HEK293 (cell line): ENCODE results near the gene KIFC1.
A peak's percentile ranks its signal among the peaks of the same experiment; 100 is the strongest.

Experiments
- CTCF ChIA-PET: fragments of 350-600 bp; formaldehyde crosslinking; extraction: SDS; loops from one replicate; lab custom pipeline; 2021; ENCODE audit warnings: antibody characterized with exemption; lab: Yijun Ruan, JAX
- POLR2A ChIA-PET: fragments of 300-600 bp; formaldehyde crosslinking; extraction: SDS; loops from one replicate; lab custom pipeline; 2020; ENCODE audit warnings: antibody characterized with exemption, inconsistent platforms; lab: Yijun Ruan, JAX
- H3K27ac ChIP-seq: fragments of 200-500 bp; sonication (Bioruptor generic); 2 replicates; pipeline ENCODE4 v1.5.1; 2014; ENCODE audit warnings: low read depth, low read length, control low read depth, inconsistent platforms; ENCODE audit errors: extremely low read depth
- H3K36me3 ChIP-seq, 2 experiments: fragments of 200-500 bp in 1 of 2; sonication (Bioruptor generic) in 1 of 2; 1 replicate in 1 of 2; 2 replicates in 1 of 2; pipeline ENCODE4 v1.5.1; 2014 to 2017; ENCODE audit warnings: inconsistent platforms in 2 of 2, low read length in 2 of 2; ENCODE audit not compliant: control insufficient read depth in 2 of 2, insufficient read depth in 1 of 2
- H3K4me1 ChIP-seq: fragments of 200-500 bp; sonication (Bioruptor generic); 2 replicates; pipeline ENCODE4 v1.5.1; 2014; ENCODE audit warnings: mild to moderate bottlenecking, low read length, inconsistent platforms; ENCODE audit not compliant: control insufficient read depth, insufficient read depth
- H3K4me3 ChIP-seq: 2 replicates; pipeline ENCODE4 v1.5.1; 2011; ENCODE audit warnings: low read depth, mild to moderate bottlenecking, control low read depth, low read length, moderate library complexity
- H3K9me3 ChIP-seq: fragments of 200-500 bp; sonication (Bioruptor generic); 2 replicates; pipeline ENCODE4 v1.5.1; 2014; ENCODE audit warnings: low read depth, low read length, inconsistent platforms; ENCODE audit not compliant: control insufficient read depth, insufficient read depth
- BCL11A ChIP-seq: fragments of 450-650 bp; formaldehyde crosslinking; IDR thresholded peaks from 2 replicates; pipeline ENCODE4 v1.5.1; 2016; ENCODE audit warnings: low read depth, missing biosample characterization, missing genetic modification characterization
- CTCF ChIP-seq: fragments of 450-650 bp; formaldehyde crosslinking; IDR thresholded peaks from 2 replicates; pipeline ENCODE4 v1.5.1; 2016; ENCODE audit warnings: missing biosample characterization, missing genetic modification characterization
- ELK4 ChIP-seq: IDR thresholded peaks from 2 replicates; pipeline ENCODE4 v1.6.1; 2011; ENCODE audit warnings: mild to moderate bottlenecking, low read depth, low read length, borderline replicate concordance
- GFI1B ChIP-seq: fragments of 450-650 bp; formaldehyde crosslinking; IDR thresholded peaks from 2 replicates; pipeline ENCODE4 v1.5.1; 2016; ENCODE audit warnings: missing biosample characterization, missing genetic modification characterization
- OSR2 ChIP-seq: fragments of 450-650 bp; formaldehyde crosslinking; IDR thresholded peaks from 2 replicates; pipeline ENCODE4 v1.5.1; 2016; ENCODE audit warnings: missing biosample characterization, missing genetic modification characterization
- TRIM28 ChIP-seq: IDR thresholded peaks from 2 replicates; pipeline ENCODE4 v1.6.1; 2011; ENCODE audit warnings: low read length, control low read depth, borderline replicate concordance
- YY1 ChIP-seq: fragments of 450-650 bp; formaldehyde crosslinking; IDR thresholded peaks from 2 replicates; pipeline ENCODE4 v1.5.1; 2018; ENCODE audit warnings: missing biosample characterization, missing genetic modification characterization
- ZBTB20 ChIP-seq: fragments of 450-650 bp; formaldehyde crosslinking; IDR thresholded peaks from 2 replicates; pipeline ENCODE4 v1.5.1; 2016; ENCODE audit warnings: missing biosample characterization, missing genetic modification characterization
- ZBTB21 ChIP-seq: fragments of 450-650 bp; formaldehyde crosslinking; IDR thresholded peaks from 2 replicates; pipeline ENCODE4 v1.5.1; 2017; ENCODE audit warnings: missing biosample characterization, missing genetic modification characterization
- ZBTB48 ChIP-seq: fragments of 450-650 bp; formaldehyde crosslinking; IDR thresholded peaks from 2 replicates; pipeline ENCODE4 v1.5.1; 2016; ENCODE audit warnings: missing biosample characterization, missing genetic modification characterization
- ZNF112 ChIP-seq: fragments of 450-650 bp; formaldehyde crosslinking; IDR thresholded peaks from 2 replicates; pipeline ENCODE4 v1.5.0; 2017; ENCODE audit warnings: missing biosample characterization, missing genetic modification characterization
- ZNF121 ChIP-seq: fragments of 450-650 bp; formaldehyde crosslinking; IDR thresholded peaks from 2 replicates; pipeline ENCODE4 v1.5.1; 2016; ENCODE audit warnings: missing biosample characterization, missing genetic modification characterization
- ZNF132 ChIP-seq: fragments of 450-650 bp; formaldehyde crosslinking; IDR thresholded peaks from 2 replicates; pipeline ENCODE4 v1.5.1; 2017; ENCODE audit warnings: missing biosample characterization, missing genetic modification characterization, borderline replicate concordance
- ZNF221 ChIP-seq: fragments of 450-650 bp; formaldehyde crosslinking; IDR thresholded peaks from 2 replicates; pipeline ENCODE4 v1.5.1; 2017; ENCODE audit warnings: missing biosample characterization, missing genetic modification characterization, borderline replicate concordance
- ZNF366 ChIP-seq: fragments of 450-650 bp; formaldehyde crosslinking; conservative IDR thresholded peaks from 2 replicates; pipeline ENCODE4 v1.5.1; 2016; ENCODE audit warnings: missing biosample characterization, missing genetic modification characterization
- ZNF394 ChIP-seq: fragments of 450-650 bp; formaldehyde crosslinking; IDR thresholded peaks from 2 replicates; pipeline ENCODE4 v1.5.1; 2016; ENCODE audit warnings: missing biosample characterization, missing genetic modification characterization, mild to moderate bottlenecking, moderate library complexity, borderline replicate concordance
- ZNF560 ChIP-seq: fragments of 450-650 bp; formaldehyde crosslinking; IDR thresholded peaks from 2 replicates; pipeline ENCODE4 v1.5.1; 2017; ENCODE audit warnings: missing biosample characterization, missing genetic modification characterization, borderline replicate concordance
- ZNF571 ChIP-seq: fragments of 450-650 bp; formaldehyde crosslinking; IDR thresholded peaks from 2 replicates; pipeline ENCODE4 v1.5.0; 2017; ENCODE audit warnings: missing biosample characterization, missing genetic modification characterization
- ZNF600 ChIP-seq: fragments of 450-650 bp; formaldehyde crosslinking; IDR thresholded peaks from 2 replicates; pipeline ENCODE4 v1.5.1; 2016; ENCODE audit warnings: missing biosample characterization, missing genetic modification characterization
- ZNF629 ChIP-seq: fragments of 450-650 bp; formaldehyde crosslinking; IDR thresholded peaks from 2 replicates; pipeline ENCODE4 v1.5.1; 2017; ENCODE audit warnings: missing biosample characterization, missing genetic modification characterization
- ZNF654 ChIP-seq: fragments of 450-650 bp; formaldehyde crosslinking; IDR thresholded peaks from 2 replicates; pipeline ENCODE4 v1.5.1; 2016; ENCODE audit warnings: low read depth, missing biosample characterization, missing genetic modification characterization
- ZNF776 ChIP-seq: fragments of 450-650 bp; formaldehyde crosslinking; IDR thresholded peaks from 2 replicates; pipeline ENCODE4 v1.5.0; 2017; ENCODE audit warnings: missing biosample characterization, missing genetic modification characterization, borderline replicate concordance
- ZNF837 ChIP-seq: fragments of 450-650 bp; formaldehyde crosslinking; IDR thresholded peaks from 2 replicates; pipeline ENCODE4 v1.5.1; 2016; ENCODE audit warnings: missing biosample characterization, missing genetic modification characterization
- TF ChIP-seq, protein P1 (sequence below): fragments of 450-650 bp; formaldehyde crosslinking; IDR thresholded peaks from 2 replicates; pipeline ENCODE4 v1.5.1; 2016; ENCODE audit warnings: missing biosample characterization, missing genetic modification characterization

KIFC1 gene

DNA sequence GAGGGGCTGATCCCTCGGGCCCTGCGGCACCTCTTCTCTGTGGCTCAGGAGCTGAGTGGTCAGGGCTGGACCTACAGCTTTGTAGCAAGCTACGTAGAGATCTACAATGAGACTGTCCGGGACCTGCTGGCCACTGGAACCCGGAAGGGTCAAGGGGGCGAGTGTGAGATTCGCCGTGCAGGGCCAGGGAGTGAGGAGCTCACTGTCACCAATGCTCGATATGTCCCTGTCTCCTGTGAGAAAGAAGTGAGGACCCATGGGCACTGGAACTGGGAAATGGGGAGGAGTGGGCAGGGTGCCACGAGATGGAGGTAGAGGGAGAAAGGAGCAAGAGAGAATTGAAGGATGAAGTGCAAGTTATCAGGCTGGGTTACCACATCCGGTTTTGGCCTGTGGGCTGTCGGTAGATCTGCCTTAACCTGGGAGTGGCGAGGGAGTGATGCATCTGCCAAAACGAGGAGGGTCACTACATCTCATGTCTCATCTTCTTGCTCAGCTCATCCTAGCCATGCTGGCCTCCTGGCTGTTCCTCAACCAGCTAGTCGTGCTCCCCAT, 13.8 kb downstream of the KIFC1 start:
- no peak overlapping the region for H3K4me3 ChIP-seq
- H3K36me3 ChIP-seq: peaks cover 40 to 75% of the 10 kb centered on the region in 2 experiments
- TF ChIP-seq ZNF132 (tag by site-specific recombination): no peak
- no peak for TF ChIP-seq GFI1B (tag by site-specific recombination)
- TF ChIP-seq ZNF366 (tag by site-specific recombination): 0 out of 2 replicates have a peak, but pooled peaks have one; percentile 24
- TF ChIP-seq ELK4: no peak
- no peak for TF ChIP-seq OSR2 (tag by site-specific recombination)
- no peak for TF ChIP-seq ZNF629 (tag by site-specific recombination)
- TF ChIP-seq, all 188 proteins: peak for 1
- H3K27ac ChIP-seq: no peak overlapping the region
- CTCF ChIA-PET: interaction anchor here (1.6 kb wide), 1 partner anchor 15 kb away, joined by 4 read pairs; no protein-coding TSS in a partner anchor
- no peaks in the 10 kb centered on the region for H3K9me3 ChIP-seq
- 0 out of 2 replicates have a peak, but pooled peaks cover 2% of the 10 kb centered on the region for H3K4me1 ChIP-seq
- POLR2A ChIA-PET: interaction anchor here (0.6 to 0.9 kb wide), 2 partner anchors 87 to 1204 kb away, joined by 4 to 6 read pairs; partner anchors contain the start of gene ZBTB22

DNA sequence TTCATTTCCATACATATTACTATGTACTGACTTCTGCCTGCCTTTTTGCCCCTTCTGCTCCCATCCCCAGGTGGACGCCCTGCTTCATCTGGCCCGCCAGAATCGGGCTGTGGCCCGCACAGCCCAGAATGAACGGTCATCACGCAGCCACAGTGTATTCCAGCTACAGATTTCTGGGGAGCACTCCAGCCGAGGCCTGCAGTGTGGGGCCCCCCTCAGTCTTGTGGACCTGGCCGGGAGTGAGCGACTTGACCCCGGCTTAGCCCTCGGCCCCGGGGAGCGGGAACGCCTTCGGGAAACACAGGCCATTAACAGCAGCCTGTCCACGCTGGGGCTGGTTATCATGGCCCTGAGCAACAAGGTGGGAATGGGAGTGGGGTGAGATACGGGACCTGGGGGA, 14.5 kb downstream of the KIFC1 start:
- H3K4me3 ChIP-seq: no peak overlapping the region
- H3K4me1 ChIP-seq: 0 out of 2 replicates have a peak, but pooled peaks cover 2% of the 10 kb centered on the region
- no peak overlapping the region for H3K27ac ChIP-seq
- TF ChIP-seq ZNF560 (no peak), ZBTB21 (no peak), ZBTB48 (tag by site-specific recombination) (no peak), ZNF776 (tag by site-specific recombination) (no peak), ZNF221 (tag by site-specific recombination) (no peak), ZNF394 (tag by site-specific recombination) (no peak), YY1 (tag by site-specific recombination) (no peak)
- TF ChIP-seq, protein P1, sequence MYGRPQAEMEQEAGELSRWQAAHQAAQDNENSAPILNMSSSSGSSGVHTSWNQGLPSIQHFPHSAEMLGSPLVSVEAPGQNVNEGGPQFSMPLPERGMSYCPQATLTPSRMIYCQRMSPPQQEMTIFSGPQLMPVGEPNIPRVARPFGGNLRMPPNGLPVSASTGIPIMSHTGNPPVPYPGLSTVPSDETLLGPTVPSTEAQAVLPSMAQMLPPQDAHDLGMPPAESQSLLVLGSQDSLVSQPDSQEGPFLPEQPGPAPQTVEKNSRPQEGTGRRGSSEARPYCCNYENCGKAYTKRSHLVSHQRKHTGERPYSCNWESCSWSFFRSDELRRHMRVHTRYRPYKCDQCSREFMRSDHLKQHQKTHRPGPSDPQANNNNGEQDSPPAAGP (tag by site-specific recombination): no peak
- CTCF ChIA-PET: interaction anchor here (1.6 kb wide), 1 partner anchor 15 kb away, joined by 4 read pairs; no protein-coding TSS in a partner anchor
- no peaks in the 10 kb centered on the region for H3K9me3 ChIP-seq
- POLR2A ChIA-PET: interaction anchor here (0.6 to 0.9 kb wide), 2 partner anchors 88 to 1204 kb away, joined by 4 to 6 read pairs; partner anchors contain the start of gene ZBTB22
- H3K36me3 ChIP-seq: peaks cover 34 to 68% of the 10 kb centered on the region in 2 experiments

GRCh38 chr6:33407132-33407718, 15.6 kb downstream of the KIFC1 start:
- ChIA-PET POLR2A (interaction anchor here (0.6 to 1.0 kb wide), 3 partner anchors 15 to 89 kb away, joined by 3 to 7 read pairs (median 4); partner anchors contain the start of gene ZBTB22), CTCF (interaction anchor here (0.6 to 2.7 kb wide), 15 partner anchors 10 to 314 kb away, joined by 3 to 15 read pairs (median 3); partner anchors contain the start of genes CUTA and ZBTB22)
- H3K36me3 ChIP-seq: peaks cover 24 to 62% of the 10 kb centered on the region in 2 experiments

More at GRCh38 chr6:33407132-33407718, 15.6 kb downstream of the KIFC1 start:
- no peak overlapping the region for H3K4me3 ChIP-seq
- H3K27ac ChIP-seq: no peak overlapping the region; the same call in 1 of the 2 replicates
- no peaks in the 10 kb centered on the region for H3K9me3 ChIP-seq
- peaks cover 4% of the 10 kb centered on the region; the same call in 1 of the 2 replicates for H3K4me1 ChIP-seq
- TF ChIP-seq ZNF571 (no peak), ZNF121 (0 out of 2 replicates have a peak, but pooled peaks have one; percentile 25), ZNF600 (tag by site-specific recombination) (0 out of 2 replicates have a peak, but pooled peaks have one; percentile 3), BCL11A (tag by site-specific recombination) (no peak), ZNF112 (tag by site-specific recombination) (no peak), ZNF654 (tag by site-specific recombination) (peak; percentile 75), TRIM28 (no peak), ZBTB20 (tag by site-specific recombination) (no peak), CTCF (tag by site-specific recombination) (peak; percentile 21; the same call in 1 of the 2 replicates), ZNF837 (tag by site-specific recombination) (no peak)
